Astrocyte (in vitro differentiated cells and primary cell): ENCODE data around the gene BCKDHB. TPM values are rescaled to one million over a fixed set of nuclear protein-coding genes. Genes with fewer than 3 reads are reported as not detected.

ENCODE experiments used
- DNase-seq: peaks from one replicate; pipeline ENCODE4 v3.0.0-alpha.2; 2010; ENCODE audit warnings: low read depth
- FAIRE-seq: peaks from 2 replicates; lab custom pipeline; 2011; peaks lifted over from hg19 to GRCh38; lab: Jason Lieb, UNC
- H2AFZ ChIP-seq: 2 replicates; pipeline ENCODE4 v1.6.0; 2012; ENCODE audit warnings: low read depth, low read length, inconsistent platforms
- H3K27ac ChIP-seq: 2 replicates; pipeline ENCODE4 v1.5.1; 2011; ENCODE audit warnings: low read depth, low read length, inconsistent platforms
- H3K27me3 ChIP-seq: 2 replicates; pipeline ENCODE4 v1.6.0; 2011; ENCODE audit warnings: low read length, inconsistent platforms; ENCODE audit not compliant: insufficient read depth
- H3K36me3 ChIP-seq: 2 replicates; pipeline ENCODE4 v1.5.1; 2011; ENCODE audit warnings: low read length, inconsistent platforms; ENCODE audit not compliant: insufficient read depth
- H3K4me1 ChIP-seq: 2 replicates; pipeline ENCODE4 v1.5.1; 2011; ENCODE audit warnings: low read length, inconsistent platforms; ENCODE audit not compliant: insufficient read depth
- H3K4me2 ChIP-seq: 2 replicates; pipeline ENCODE4 v1.6.0; 2012; ENCODE audit warnings: low read length, inconsistent platforms
- H3K4me3 ChIP-seq: 2 replicates; pipeline ENCODE4 v1.5.1; 2011; ENCODE audit warnings: low read depth, mild to moderate bottlenecking, low read length, inconsistent platforms; ENCODE audit not compliant: insufficient read depth
- H3K79me2 ChIP-seq: 2 replicates; pipeline ENCODE4 v1.6.0; 2012; ENCODE audit warnings: mild to moderate bottlenecking, low read length, inconsistent platforms; ENCODE audit not compliant: insufficient read depth
- H3K9ac ChIP-seq: 2 replicates; pipeline ENCODE4 v1.6.0; 2012; ENCODE audit warnings: mild to moderate bottlenecking, low read length, inconsistent platforms
- H3K9me3 ChIP-seq: 2 replicates; pipeline ENCODE4 v1.5.1; 2012; ENCODE audit warnings: low read depth, mild to moderate bottlenecking, low read length, inconsistent platforms; ENCODE audit not compliant: insufficient read depth
- H4K20me1 ChIP-seq: 2 replicates; pipeline ENCODE4 v1.6.0; 2012; ENCODE audit warnings: low read length, inconsistent platforms; ENCODE audit not compliant: insufficient read depth
- H3K27ac Mint-ChIP-seq: one replicate; pipeline ENCODE4 v1.8.0; 2021; ENCODE audit warnings: mild to moderate bottlenecking, mixed read lengths; ENCODE audit not compliant: unreplicated experiment
- H3K27me3 Mint-ChIP-seq: one replicate; pipeline ENCODE4 v1.8.0; 2021; ENCODE audit warnings: low read depth, mixed read lengths; ENCODE audit not compliant: unreplicated experiment
- H3K36me3 Mint-ChIP-seq: one replicate; pipeline ENCODE4 v1.8.0; 2021; ENCODE audit warnings: low read depth, mixed read lengths; ENCODE audit not compliant: unreplicated experiment
- H3K4me1 Mint-ChIP-seq: one replicate; pipeline ENCODE4 v1.8.0; 2021; ENCODE audit warnings: low read depth, mixed read lengths; ENCODE audit not compliant: unreplicated experiment
- H3K4me3 Mint-ChIP-seq: one replicate; pipeline ENCODE4 v1.8.0; 2021; ENCODE audit warnings: mild to moderate bottlenecking, moderate library complexity, mixed read lengths; ENCODE audit not compliant: unreplicated experiment
- H3K9me3 Mint-ChIP-seq: one replicate; pipeline ENCODE4 v1.8.0; 2021; ENCODE audit warnings: mild to moderate bottlenecking, mixed read lengths; ENCODE audit not compliant: unreplicated experiment
- EZH2 ChIP-seq: IDR thresholded peaks from 2 replicates; pipeline ENCODE4 v1.6.1; 2012; ENCODE audit warnings: mild to moderate bottlenecking, low read length, inconsistent platforms; ENCODE audit not compliant: insufficient read depth
- total RNA-seq: library from RNA; stranded (reverse); gene quantifications from 2 replicates; pipeline ENCODE4 v1.2.1, GENCODE V29; 2021
- TF ChIP-seq, protein P1 (sequence below): IDR thresholded peaks from 2 replicates; pipeline ENCODE4 v1.5.1; 2011; ENCODE audit warnings: low read depth, mild to moderate bottlenecking, inconsistent platforms, low read length, moderate library complexity; ENCODE audit not compliant: insufficient read depth

The BCKDHB gene
- total RNA-seq, 1 donor from 2014 or later = 18.4 TPM

GRCh38 chr6:80148220-80148619 lies 41.7 kb downstream of the BCKDHB start:
- DNase-seq (no peak), FAIRE-seq (no peak)
- Mint-ChIP-seq H3K9me3 (peaks cover 2% of the 10 kb centered on the region), H3K27me3 (no peaks in the 10 kb centered on the region), H3K27ac (no peak overlapping the region), H3K4me1 (peaks cover 4% of the 10 kb centered on the region), H3K36me3 (peaks cover 7% of the 10 kb centered on the region), H3K4me3 (no peak overlapping the region)
- Histone ChIP-seq H3K27me3 (no peaks in the 10 kb centered on the region), H3K27ac (no peak overlapping the region), H3K9ac (no peak overlapping the region), H3K4me2 (no peak overlapping the region), H3K4me1 (peaks cover 9% of the 10 kb centered on the region), H3K79me2 (no peaks in the 10 kb centered on the region), H3K4me3 (no peak overlapping the region), H2AFZ (no peak overlapping the region), H3K9me3 (no peaks in the 10 kb centered on the region), H4K20me1 (no peaks in the 10 kb centered on the region), H3K36me3 (no peaks in the 10 kb centered on the region)
- TF ChIP-seq, protein P1, sequence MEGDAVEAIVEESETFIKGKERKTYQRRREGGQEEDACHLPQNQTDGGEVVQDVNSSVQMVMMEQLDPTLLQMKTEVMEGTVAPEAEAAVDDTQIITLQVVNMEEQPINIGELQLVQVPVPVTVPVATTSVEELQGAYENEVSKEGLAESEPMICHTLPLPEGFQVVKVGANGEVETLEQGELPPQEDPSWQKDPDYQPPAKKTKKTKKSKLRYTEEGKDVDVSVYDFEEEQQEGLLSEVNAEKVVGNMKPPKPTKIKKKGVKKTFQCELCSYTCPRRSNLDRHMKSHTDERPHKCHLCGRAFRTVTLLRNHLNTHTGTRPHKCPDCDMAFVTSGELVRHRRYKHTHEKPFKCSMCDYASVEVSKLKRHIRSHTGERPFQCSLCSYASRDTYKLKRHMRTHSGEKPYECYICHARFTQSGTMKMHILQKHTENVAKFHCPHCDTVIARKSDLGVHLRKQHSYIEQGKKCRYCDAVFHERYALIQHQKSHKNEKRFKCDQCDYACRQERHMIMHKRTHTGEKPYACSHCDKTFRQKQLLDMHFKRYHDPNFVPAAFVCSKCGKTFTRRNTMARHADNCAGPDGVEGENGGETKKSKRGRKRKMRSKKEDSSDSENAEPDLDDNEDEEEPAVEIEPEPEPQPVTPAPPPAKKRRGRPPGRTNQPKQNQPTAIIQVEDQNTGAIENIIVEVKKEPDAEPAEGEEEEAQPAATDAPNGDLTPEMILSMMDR = no peak
- TF ChIP-seq EZH2 = no peak

DNA sequence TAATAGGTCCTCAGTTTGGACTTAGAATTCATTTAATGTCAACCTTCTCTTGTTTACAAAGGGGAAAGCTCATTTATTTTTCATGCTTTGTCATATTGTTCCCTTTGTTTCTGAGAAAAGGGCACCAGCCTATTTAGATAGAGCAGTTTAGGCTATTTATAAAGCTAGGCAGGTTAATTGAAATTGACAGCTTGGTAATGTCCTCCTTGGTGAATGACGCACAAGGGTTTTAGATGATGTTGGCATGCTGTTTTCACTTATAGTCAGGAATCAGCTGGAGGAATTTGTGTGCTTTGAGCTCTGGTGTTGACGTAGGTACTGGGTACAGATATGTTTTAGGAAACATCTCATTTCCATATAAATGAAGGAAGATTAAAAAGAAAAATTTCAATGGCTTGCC lies 45.2 kb downstream of the BCKDHB start:
- no peak overlapping the region for H3K27ac Mint-ChIP-seq
- H3K4me1 Mint-ChIP-seq = no peaks in the 10 kb centered on the region

DNA sequence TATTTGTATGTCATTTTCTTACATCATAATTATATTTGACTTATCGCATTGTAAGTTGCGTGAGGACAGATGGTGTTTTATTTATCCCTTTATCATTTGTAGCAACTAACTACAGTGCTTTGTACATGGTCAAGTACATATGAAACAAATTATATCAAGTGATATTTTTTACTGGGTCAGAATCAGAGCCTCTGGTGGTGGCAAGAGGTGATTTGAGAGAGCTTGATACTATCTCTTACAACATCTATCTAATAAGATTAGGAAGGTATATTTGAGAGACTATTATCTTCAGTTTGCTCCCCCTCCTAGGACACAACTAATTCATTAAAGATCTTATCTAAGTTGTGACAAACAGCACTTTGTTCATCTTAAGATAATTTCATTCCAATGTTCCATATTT lies 47.7 kb downstream of the BCKDHB start:
- no peaks in the 10 kb centered on the region for H3K4me1 Mint-ChIP-seq
- TF ChIP-seq EZH2 = no peak
- TF ChIP-seq, protein P1 = no peak
- Histone ChIP-seq H3K9me3 (no peaks in the 10 kb centered on the region), H3K36me3 (no peaks in the 10 kb centered on the region), H2AFZ (no peak overlapping the region), H3K27ac (no peak overlapping the region), H3K27me3 (no peaks in the 10 kb centered on the region), H4K20me1 (no peaks in the 10 kb centered on the region), H3K4me2 (no peak overlapping the region), H3K4me1 (no peaks in the 10 kb centered on the region), H3K4me3 (no peak overlapping the region), H3K79me2 (no peaks in the 10 kb centered on the region), H3K9ac (no peak overlapping the region)
- H3K9me3 Mint-ChIP-seq = peaks cover 2% of the 10 kb centered on the region
- no peaks in the 10 kb centered on the region for H3K27me3 Mint-ChIP-seq
- no peak for FAIRE-seq
- H3K4me3 Mint-ChIP-seq = no peak overlapping the region
- peaks cover 8% of the 10 kb centered on the region for H3K36me3 Mint-ChIP-seq
- H3K27ac Mint-ChIP-seq = no peak overlapping the region
- no peak for DNase-seq

More for the DNA sequence above, 45.2 kb downstream of the BCKDHB start:
- H4K20me1 ChIP-seq = no peaks in the 10 kb centered on the region
- TF ChIP-seq, protein P1 = no peak
- TF ChIP-seq EZH2 = no peak
- no peak overlapping the region for H3K9ac ChIP-seq
- Mint-ChIP-seq H3K36me3 (peaks cover 10% of the 10 kb centered on the region), H3K27me3 (no peaks in the 10 kb centered on the region), H3K9me3 (peaks cover 2% of the 10 kb centered on the region), H3K4me3 (no peak overlapping the region)
- no peaks in the 10 kb centered on the region for H3K79me2 ChIP-seq
- no peaks in the 10 kb centered on the region for H3K9me3 ChIP-seq
- H3K4me1 ChIP-seq = no peaks in the 10 kb centered on the region
- H3K4me2 ChIP-seq = no peak overlapping the region
- no peaks in the 10 kb centered on the region for H3K27me3 ChIP-seq
- H2AFZ ChIP-seq = no peak overlapping the region
- H3K27ac ChIP-seq = no peak overlapping the region
- H3K36me3 ChIP-seq = no peaks in the 10 kb centered on the region
- FAIRE-seq = no peak
- H3K4me3 ChIP-seq = no peak overlapping the region
- DNase-seq = no peak
